Fibroblast of lung (primary cell): Measurements from ENCODE around the gene SLAIN2. TPM values are rescaled to one million over a fixed set of nuclear protein-coding genes. Genes with fewer than 3 reads are reported as not detected.

Source experiments
- DNase-seq, 2 donors: peaks; one replicate each; pipeline versions ENCODE4 v3.0.0 to v3.0.0-alpha.2; 2010; ENCODE audit warnings: low read depth in 2 of 2
- H2AFZ ChIP-seq: 2 replicates; pipeline ENCODE4 v1.5.1; 2012; ENCODE audit warnings: low read length, control low read depth, inconsistent platforms
- H3K27ac ChIP-seq: 2 replicates; pipeline ENCODE4 v1.5.1; 2011; ENCODE audit warnings: low read length, control low read depth; ENCODE audit not compliant: insufficient read depth
- H3K27me3 ChIP-seq: 2 replicates; pipeline ENCODE4 v1.5.1; 2011; ENCODE audit warnings: mild to moderate bottlenecking, low read length; ENCODE audit not compliant: control insufficient read depth, insufficient read depth
- H3K36me3 ChIP-seq: 2 replicates; pipeline ENCODE4 v1.5.1; 2011; ENCODE audit warnings: low read length; ENCODE audit not compliant: control insufficient read depth, insufficient read depth
- H3K4me1 ChIP-seq: 2 replicates; pipeline ENCODE4 v1.5.1; 2011; ENCODE audit warnings: low read length; ENCODE audit not compliant: control insufficient read depth, insufficient read depth; ENCODE audit errors: extremely low read depth
- H3K4me2 ChIP-seq: 2 replicates; pipeline ENCODE4 v1.5.1; 2011; ENCODE audit warnings: low read length, control low read depth; ENCODE audit not compliant: insufficient read depth; ENCODE audit errors: extremely low read depth
- H3K4me3 ChIP-seq, 4 experiments: fragments of 200-600 bp in 1 of 4; sonication (generic) in 1 of 4; replicated peaks in 1 of 4; 2 replicates each; pipeline ENCODE4 v1.5.1; 2011 to 2016; ENCODE audit warnings: low read length in 4 of 4, low read depth in 3 of 4, mild to moderate bottlenecking in 3 of 4, control low read depth in 2 of 4, inconsistent platforms in 1 of 4, mixed read lengths in 1 of 4; ENCODE audit not compliant: insufficient read depth in 1 of 4; ENCODE audit errors: control extremely low read depth in 1 of 4
- H3K79me2 ChIP-seq: 2 replicates; pipeline ENCODE4 v1.5.1; 2012; ENCODE audit warnings: mild to moderate bottlenecking, low read length, inconsistent platforms; ENCODE audit not compliant: control insufficient read depth, insufficient read depth
- H3K9ac ChIP-seq: 2 replicates; pipeline ENCODE4 v1.5.1; 2011; ENCODE audit warnings: mild to moderate bottlenecking, low read length, control low read depth; ENCODE audit not compliant: insufficient read depth
- H3K9me3 ChIP-seq: 2 replicates; pipeline ENCODE4 v1.5.1; 2012; ENCODE audit warnings: low read depth, low read length; ENCODE audit not compliant: control insufficient read depth, insufficient read depth
- H4K20me1 ChIP-seq: 2 replicates; pipeline ENCODE4 v1.5.1; 2011; ENCODE audit warnings: low read length; ENCODE audit not compliant: control insufficient read depth, insufficient read depth; ENCODE audit errors: extremely low read depth
- CTCF ChIP-seq, 2 donors: IDR thresholded peaks in 1 of 2; conservative IDR thresholded peaks in 1 of 2; 1 replicate in 1 of 2; 2 replicates in 1 of 2; pipeline ENCODE4 v1.5.1; 2011 to 2012; ENCODE audit warnings: low read length in 2 of 2, control low read depth in 1 of 2, inconsistent platforms in 1 of 2, low read depth in 1 of 2, mild to moderate bottlenecking in 1 of 2
- EZH2 ChIP-seq: IDR thresholded peaks from 2 replicates; pipeline ENCODE4 v1.5.1; 2012; ENCODE audit warnings: low read length, control low read depth, mild to moderate bottlenecking; ENCODE audit errors: missing control alignments
- polyA plus RNA-seq, 2 donors: library from polyadenylated mRNA; depleted of rRNA in 1 of 2; stranded (reverse) in 1 of 2; unstranded in 1 of 2; fragments of >200 nt; gene quantifications; 2 replicates each; pipeline ENCODE4 v1.2.1, GENCODE V29; 2011 to 2012; ENCODE audit warnings: missing spikeins in 1 of 2
- total RNA-seq: library from RNA; depleted of rRNA; stranded (reverse); fragments of >200 nt; gene quantifications from 2 replicates; pipeline ENCODE4 v1.2.1, GENCODE V29; 2014

Gene SLAIN2
- total and polyA plus RNA-seq, 2 donors (not counting 1 experiment from before 2014, with no cell fraction given) = 34.2 to 57.4 TPM

GRCh38 chr4:48334236-48334635 is 7.1 kb upstream of the SLAIN2 start:
- DNase-seq = no peak
- H4K20me1 ChIP-seq = no peaks in the 10 kb centered on the region
- no peak overlapping the region for H3K4me2 ChIP-seq
- no peak overlapping the region for H3K4me3 ChIP-seq
- no peak overlapping the region for H2AFZ ChIP-seq
- H3K9me3 ChIP-seq = no peaks in the 10 kb centered on the region
- no peak for TF ChIP-seq EZH2
- TF ChIP-seq CTCF (conservative IDR thresholded peaks at IDR 0.05 in 1 of 2, IDR thresholded peaks at IDR 0.05 in 1 of 2; ENCODE audit: low read depth in 1 of 2, low read length in 2 of 2) = no peak
- no peaks in the 10 kb centered on the region for H3K79me2 ChIP-seq
- no peak overlapping the region for H3K9ac ChIP-seq
- H3K27me3 ChIP-seq = no peaks in the 10 kb centered on the region
- H3K4me1 ChIP-seq = peaks cover 17% of the 10 kb centered on the region
- no peaks in the 10 kb centered on the region for H3K36me3 ChIP-seq
- H3K27ac ChIP-seq = no peak overlapping the region

- H3K36me3 ChIP-seq = no peaks in the 10 kb centered on the region
- H3K79me2 ChIP-seq = no peaks in the 10 kb centered on the region
- peak; percentile 28 to 66 for DNase-seq
- TF ChIP-seq EZH2 = no peak
- TF ChIP-seq CTCF (conservative IDR thresholded peaks at IDR 0.05 in 1 of 2, IDR thresholded peaks at IDR 0.05 in 1 of 2; ENCODE audit: low read depth in 1 of 2, low read length in 2 of 2) = no peak
- no peak overlapping the region for H3K4me2 ChIP-seq
- H3K4me3 ChIP-seq = no peak overlapping the region
- no peaks in the 10 kb centered on the region for H3K9me3 ChIP-seq
- no peak overlapping the region for H3K27ac ChIP-seq
- H3K27me3 ChIP-seq = no peaks in the 10 kb centered on the region
- no peak overlapping the region for H2AFZ ChIP-seq
- H4K20me1 ChIP-seq = no peaks in the 10 kb centered on the region
- no peak overlapping the region for H3K9ac ChIP-seq
- H3K4me1 ChIP-seq = peaks cover 19% of the 10 kb centered on the region
Measured at GRCh38 chr4:48334900-48335384, 6.4 kb upstream of the SLAIN2 start.

DNA sequence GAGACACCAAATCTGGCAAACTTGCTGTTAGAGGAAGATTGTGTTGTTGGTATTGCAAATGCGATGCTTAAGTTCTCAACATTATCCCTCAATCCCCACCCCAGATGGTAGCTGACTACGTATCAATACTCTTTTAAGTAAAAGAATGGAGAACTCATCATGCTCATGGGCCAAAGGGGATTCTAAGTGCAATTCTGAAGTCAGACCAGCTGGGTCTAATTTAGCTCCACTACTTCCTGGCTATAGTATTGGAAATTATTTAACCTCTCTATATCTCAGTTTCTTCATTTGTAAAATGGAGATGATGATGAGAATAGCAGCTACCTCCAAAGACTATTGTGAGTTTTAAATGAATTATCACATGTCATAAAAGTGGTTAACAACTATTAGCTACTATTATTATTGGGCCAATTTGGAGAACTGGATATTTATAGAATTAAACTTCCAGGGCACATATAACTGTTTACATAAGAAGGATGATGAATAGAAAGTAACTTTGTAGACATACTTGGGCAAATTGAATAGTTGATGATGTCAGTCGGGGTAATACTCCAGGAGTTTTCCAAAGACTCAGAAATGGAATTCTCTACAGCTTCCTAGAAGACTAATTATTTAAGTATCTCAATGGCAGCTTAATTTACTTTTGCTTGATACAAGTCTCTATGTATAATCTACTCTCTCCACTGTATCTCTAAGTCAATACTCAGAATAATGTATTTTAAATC is 5.0 kb upstream of the SLAIN2 start:
- DNase-seq = peak in 1 of 2 donors; percentile 47
- Histone ChIP-seq H3K4me3 (no peak overlapping the region), H3K9me3 (no peaks in the 10 kb centered on the region), H2AFZ (no peak overlapping the region), H3K27ac (no peak overlapping the region), H4K20me1 (no peaks in the 10 kb centered on the region), H3K9ac (no peak overlapping the region), H3K27me3 (no peaks in the 10 kb centered on the region), H3K36me3 (no peaks in the 10 kb centered on the region), H3K4me2 (no peak overlapping the region), H3K79me2 (no peaks in the 10 kb centered on the region), H3K4me1 (peaks cover 17% of the 10 kb centered on the region)
- no peak for TF ChIP-seq CTCF (conservative IDR thresholded peaks at IDR 0.05 in 1 of 2, IDR thresholded peaks at IDR 0.05 in 1 of 2; ENCODE audit: low read depth in 1 of 2, low read length in 2 of 2)
- no peak for TF ChIP-seq EZH2
